Glutamatergic neuron (in vitro differentiated cells): ENCODE data around the gene SCMH1. TPM values are rescaled to one million over a fixed set of nuclear protein-coding genes. Genes with fewer than 3 reads are reported as not detected.

Source experiments
- DNase-seq: peaks from one replicate; pipeline ENCODE4 v3.0.0; 2022
- H3K27ac Mint-ChIP-seq: one replicate; pipeline ENCODE4 v1.8.0; 2020; ENCODE audit warnings: mild to moderate bottlenecking, mixed read lengths, inconsistent platforms; ENCODE audit not compliant: unreplicated experiment
- H3K27me3 Mint-ChIP-seq: one replicate; pipeline ENCODE4 v1.8.0; 2020; ENCODE audit warnings: mild to moderate bottlenecking, moderate library complexity, mixed read lengths, inconsistent platforms; ENCODE audit not compliant: unreplicated experiment
- H3K36me3 Mint-ChIP-seq: one replicate; pipeline ENCODE4 v1.8.0; 2020; ENCODE audit warnings: mild to moderate bottlenecking, mixed read lengths, inconsistent platforms; ENCODE audit not compliant: unreplicated experiment
- H3K4me1 Mint-ChIP-seq: one replicate; pipeline ENCODE4 v1.8.0; 2020; ENCODE audit warnings: mild to moderate bottlenecking, low read depth, mixed read lengths, inconsistent platforms; ENCODE audit not compliant: unreplicated experiment
- H3K4me3 Mint-ChIP-seq: one replicate; pipeline ENCODE4 v1.8.0; 2020; ENCODE audit warnings: mild to moderate bottlenecking, mixed read lengths, inconsistent platforms; ENCODE audit not compliant: unreplicated experiment
- H3K9me3 Mint-ChIP-seq: one replicate; pipeline ENCODE4 v1.8.0; 2020; ENCODE audit warnings: mild to moderate bottlenecking, moderate library complexity, mixed read lengths, inconsistent platforms; ENCODE audit not compliant: unreplicated experiment
- CTCF ChIP-seq: fragments of 200-600 bp; sonication (generic); IDR thresholded peaks from one replicate; pipeline ENCODE4 v1.5.0; 2021; ENCODE audit not compliant: partially characterized antibody, unreplicated experiment
- total RNA-seq: library from RNA; stranded (reverse); fragmentation: NEBNext Ultra II Directional; extraction: Animal tissue kit (Norgen Biotek cat#: 25700); gene quantifications from one replicate; pipeline ENCODE4 v1.2.1, GENCODE V29; 2021; ENCODE audit not compliant: unreplicated experiment

The SCMH1 gene
- total RNA-seq, 1 donor from 2014 or later = 17.8 TPM

- H3K4me3 Mint-ChIP-seq = no peak overlapping the region
- H3K27ac Mint-ChIP-seq = no peak overlapping the region
- H3K27me3 Mint-ChIP-seq = no peaks in the 10 kb centered on the region
- no peak for DNase-seq
- no peaks in the 10 kb centered on the region for H3K9me3 Mint-ChIP-seq
- no peaks in the 10 kb centered on the region for H3K36me3 Mint-ChIP-seq
- no peak for TF ChIP-seq CTCF
- H3K4me1 Mint-ChIP-seq = no peaks in the 10 kb centered on the region
Observed at GRCh38 chr1:41072051-41072450, 170.1 kb downstream of the SCMH1 start.

GRCh38 chr1:41056907-41057306 is 185.2 kb downstream of the SCMH1 start:
- Mint-ChIP-seq H3K27me3 (no peaks in the 10 kb centered on the region), H3K36me3 (peaks cover 6% of the 10 kb centered on the region), H3K9me3 (peaks cover 1% of the 10 kb centered on the region), H3K4me3 (no peak overlapping the region), H3K4me1 (no peaks in the 10 kb centered on the region), H3K27ac (no peak overlapping the region)
- TF ChIP-seq CTCF = no peak
- DNase-seq = no peak

- H3K4me1 Mint-ChIP-seq = no peaks in the 10 kb centered on the region
- no peak overlapping the region for H3K27ac Mint-ChIP-seq
- no peak for TF ChIP-seq CTCF
- H3K36me3 Mint-ChIP-seq = no peaks in the 10 kb centered on the region
- DNase-seq = no peak
- H3K4me3 Mint-ChIP-seq = no peak overlapping the region
- no peaks in the 10 kb centered on the region for H3K27me3 Mint-ChIP-seq
- H3K9me3 Mint-ChIP-seq = no peaks in the 10 kb centered on the region
Observed at GRCh38 chr1:41053316-41053715, 188.8 kb downstream of the SCMH1 start.

- TF ChIP-seq CTCF = no peak
- no peaks in the 10 kb centered on the region for H3K36me3 Mint-ChIP-seq
- peaks cover 4% of the 10 kb centered on the region for H3K9me3 Mint-ChIP-seq
- H3K27ac Mint-ChIP-seq = no peak overlapping the region
- no peak overlapping the region for H3K4me3 Mint-ChIP-seq
- no peaks in the 10 kb centered on the region for H3K4me1 Mint-ChIP-seq
- no peak for DNase-seq
- H3K27me3 Mint-ChIP-seq = peaks cover 2% of the 10 kb centered on the region
Observed at GRCh38 chr1:41051022-41051421, 191.1 kb downstream of the SCMH1 start.

GRCh38 chr1:41048540-41048939 is 193.6 kb downstream of the SCMH1 start:
- no peaks in the 10 kb centered on the region for H3K4me1 Mint-ChIP-seq
- TF ChIP-seq CTCF = no peak
- no peak overlapping the region for H3K27ac Mint-ChIP-seq
- H3K27me3 Mint-ChIP-seq = peaks cover 2% of the 10 kb centered on the region
- H3K36me3 Mint-ChIP-seq = no peaks in the 10 kb centered on the region
- H3K9me3 Mint-ChIP-seq = peaks cover 4% of the 10 kb centered on the region
- DNase-seq = no peak
- no peak overlapping the region for H3K4me3 Mint-ChIP-seq
